DMS 273 (cell line): ENCODE measurements around the gene FLRT1.

Source experiments
- DNase-seq: peaks from one replicate; lab custom pipeline; 2025; ENCODE audit not compliant: unreplicated experiment; lab: John Stamatoyannopoulos, UW

FLRT1 gene

DNA sequence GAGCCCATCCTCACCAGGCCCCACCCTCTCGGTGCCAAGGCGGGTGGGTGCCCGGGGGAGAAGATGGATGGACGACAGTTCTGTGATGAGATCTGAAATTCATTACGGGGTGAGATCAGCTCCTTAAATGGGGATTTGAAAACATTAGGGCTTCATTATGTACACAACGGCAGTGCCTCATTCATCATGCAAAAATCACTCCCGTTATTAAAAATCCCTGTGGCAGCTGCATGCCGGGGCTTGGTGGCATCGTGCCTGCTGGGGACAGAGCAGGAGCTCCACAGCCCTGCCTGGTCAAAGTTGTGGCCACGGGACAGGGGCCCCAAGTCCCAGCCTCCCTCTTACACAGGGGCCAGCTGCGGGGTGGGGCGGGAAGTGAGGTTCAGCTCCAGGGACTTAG, 29.3 kb upstream of the FLRT1 start:
- DNase-seq, result no peak

DNA sequence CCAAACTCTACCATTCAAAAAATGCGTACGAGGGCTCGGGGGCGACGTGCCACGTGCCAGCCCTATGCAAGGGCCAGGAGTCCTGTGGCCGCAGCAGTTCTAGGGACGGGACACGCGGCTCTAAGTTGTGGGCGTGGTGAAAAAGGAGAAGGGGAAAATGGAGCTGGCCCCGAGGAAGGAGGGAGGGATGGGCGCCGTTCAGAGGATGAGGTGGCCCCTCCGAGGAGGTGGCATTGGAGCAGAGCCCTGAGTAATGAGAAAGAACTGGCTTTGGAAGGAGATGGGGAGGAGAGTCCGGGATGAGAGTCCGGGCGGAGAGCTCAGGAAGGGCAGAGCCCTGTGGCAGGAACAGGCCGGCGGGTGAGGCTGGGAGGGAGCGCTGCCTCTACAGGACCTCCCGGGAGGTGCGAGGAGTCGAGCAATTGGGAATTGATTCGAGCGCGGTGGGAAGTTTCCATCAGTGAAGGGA, 28.5 kb upstream of the FLRT1 start:
- peak; percentile 44 for DNase-seq

DNA sequence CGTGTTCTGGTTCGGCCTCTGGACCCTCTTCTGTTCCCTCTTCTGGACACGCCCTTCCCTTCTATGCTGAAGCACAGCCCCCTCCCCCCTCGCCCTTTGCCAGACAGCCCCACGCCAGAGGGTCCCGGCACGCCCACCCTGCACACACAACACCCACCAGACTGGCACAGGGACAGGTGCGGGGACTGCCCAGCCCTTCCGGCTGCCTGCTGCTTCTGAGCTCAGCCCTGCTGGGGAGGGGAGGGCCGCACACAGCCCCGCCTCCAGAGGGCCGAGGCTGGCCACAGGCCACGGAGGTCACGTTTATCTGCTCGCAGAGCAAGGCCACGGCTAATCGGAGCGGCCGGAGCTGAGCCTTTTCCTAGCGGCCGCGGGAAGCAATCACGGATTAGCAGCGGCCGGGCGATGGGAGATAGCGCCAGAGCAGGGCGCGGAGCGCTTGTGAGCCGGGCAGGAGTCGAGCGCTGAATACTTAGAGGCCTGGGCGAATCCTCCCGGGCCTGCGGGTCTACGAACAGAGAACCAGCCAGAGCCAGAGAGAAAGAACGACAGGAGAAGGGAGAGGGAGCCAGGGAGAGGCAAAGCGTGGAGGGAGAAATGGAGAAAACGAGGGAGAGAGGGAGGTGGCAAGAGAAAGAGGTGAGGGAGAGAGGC, 28.0 kb upstream of the FLRT1 start:
- no peak for DNase-seq

DNA sequence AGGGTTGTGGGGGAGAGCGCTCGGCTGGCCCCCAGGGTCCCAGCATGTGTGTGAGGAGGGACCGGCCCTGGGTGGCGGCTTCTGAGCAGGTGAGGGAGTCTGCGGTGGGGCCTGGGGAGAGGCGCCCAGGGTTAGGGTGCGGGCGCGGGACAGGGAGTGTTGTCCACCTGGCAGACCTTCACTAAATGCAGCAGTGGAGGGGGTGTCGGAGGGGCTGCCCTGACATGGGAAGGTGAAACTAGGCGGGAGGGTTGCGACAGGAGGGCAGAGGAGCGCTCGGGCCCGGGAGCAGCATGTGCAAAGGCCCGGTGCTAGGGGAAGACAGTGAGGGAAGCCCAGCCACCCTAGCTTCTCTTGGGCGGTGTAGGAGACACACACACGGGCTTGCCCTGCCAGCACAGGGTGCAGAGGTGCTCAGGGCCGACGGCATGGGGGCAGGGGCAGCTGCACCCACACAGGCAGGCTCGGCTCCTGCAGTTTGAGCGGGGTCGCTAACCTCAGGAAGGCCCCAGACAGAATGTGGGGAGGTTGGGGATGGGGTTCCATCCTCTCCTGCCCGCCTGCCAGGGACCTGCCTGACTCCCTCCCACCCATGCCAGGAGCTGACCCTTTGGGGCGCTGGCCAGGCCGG, 27.3 kb upstream of the FLRT1 start:
- DNase-seq, result no peak

DNA sequence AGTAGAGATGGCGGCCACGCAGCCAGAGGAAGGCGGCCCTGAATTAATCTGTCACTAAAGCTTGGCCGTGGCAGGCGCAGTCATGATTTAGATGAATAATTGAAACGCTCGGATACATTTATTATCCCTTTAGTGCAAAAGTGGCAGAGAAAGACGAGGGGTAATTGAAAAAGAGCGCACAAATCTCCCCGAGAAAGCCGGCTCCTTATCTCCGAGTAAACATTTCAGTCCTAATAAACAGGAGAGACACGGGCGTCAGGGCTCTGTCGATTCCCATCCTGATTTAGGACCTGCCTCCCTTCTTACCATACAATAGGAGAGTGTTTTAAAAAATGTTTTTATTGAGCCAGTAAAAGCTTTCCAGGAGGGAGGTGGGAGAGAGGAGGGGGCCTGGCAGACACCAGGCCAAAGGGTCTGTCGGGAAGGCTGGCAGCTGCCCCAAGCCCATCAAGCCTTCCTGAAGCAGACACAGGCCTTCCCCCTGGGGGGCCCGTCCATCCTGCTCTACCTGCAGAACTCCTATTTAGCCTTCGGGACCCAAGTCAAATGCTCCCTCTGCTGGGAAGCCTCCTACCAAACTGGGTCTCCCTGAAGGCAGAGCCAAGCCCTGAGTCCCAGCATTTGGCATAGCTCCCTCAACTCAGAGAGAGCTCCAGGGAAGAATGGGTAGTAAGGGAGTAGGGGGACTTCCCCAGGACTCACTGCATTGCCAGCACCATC, 26.7 kb upstream of the FLRT1 start:
- DNase-seq, result no peak

DNA sequence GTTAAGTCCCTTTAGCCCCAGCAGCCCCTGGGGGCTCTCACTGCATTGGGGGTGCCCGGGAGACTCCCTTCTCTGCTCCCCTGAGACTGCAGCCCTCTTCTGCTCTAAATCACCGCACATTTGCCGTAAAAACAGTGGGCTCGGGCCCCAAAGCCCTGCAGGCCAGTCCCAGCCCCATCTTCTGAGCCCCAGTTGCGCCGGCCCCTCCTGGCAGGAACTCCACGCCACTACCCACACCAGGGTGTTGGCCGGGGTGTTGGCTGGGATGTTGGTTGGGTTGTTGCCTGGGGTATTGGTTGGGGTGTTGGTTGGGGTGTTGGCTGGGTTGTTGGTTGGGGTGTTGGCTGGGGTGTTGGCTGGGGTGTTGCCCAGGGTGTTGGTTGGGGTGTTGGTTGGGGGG, 26.0 kb upstream of the FLRT1 start:
- no peak for DNase-seq

DNA sequence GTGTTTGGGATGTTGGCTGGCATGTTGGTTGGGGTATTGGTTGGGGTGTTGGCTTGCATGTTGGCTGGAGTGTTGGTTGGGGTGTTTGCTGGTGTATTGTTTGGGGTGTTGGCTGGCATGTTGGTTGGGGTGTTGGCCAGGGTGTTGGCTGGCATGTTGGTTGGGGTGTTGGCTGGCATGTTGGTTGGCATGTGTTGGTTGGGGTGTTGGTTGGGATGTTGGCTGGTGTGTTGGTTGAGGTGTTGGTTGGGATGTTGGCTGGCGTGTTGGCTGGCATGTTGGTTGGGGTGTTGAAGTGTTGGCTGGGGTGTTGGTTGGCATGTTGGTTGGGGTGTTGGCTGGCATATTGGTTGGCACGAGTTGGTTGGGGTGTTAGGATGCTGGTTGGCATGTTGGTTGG, 24.9 kb upstream of the FLRT1 start:
- no peak for DNase-seq

DNA sequence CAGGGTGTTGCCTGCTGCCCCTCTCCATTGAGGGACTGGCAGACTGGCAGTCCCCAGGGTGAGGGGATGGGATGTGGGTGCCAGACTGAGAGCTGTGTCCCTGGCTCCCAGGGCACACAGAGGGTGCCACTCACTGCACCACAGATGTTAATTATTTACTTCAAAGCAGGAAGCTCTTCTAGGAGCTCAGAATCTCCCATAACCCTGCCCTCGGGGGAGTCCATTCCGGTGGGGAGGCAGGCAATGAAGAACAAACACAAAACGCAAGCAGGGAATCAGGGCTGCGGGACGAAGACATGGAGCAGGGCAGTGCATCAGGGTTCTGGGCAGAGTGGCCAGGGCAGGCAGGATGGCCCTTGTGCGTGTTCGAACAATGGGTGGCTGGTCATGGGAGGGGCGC, 24.4 kb upstream of the FLRT1 start:
- no peak for DNase-seq

DNA sequence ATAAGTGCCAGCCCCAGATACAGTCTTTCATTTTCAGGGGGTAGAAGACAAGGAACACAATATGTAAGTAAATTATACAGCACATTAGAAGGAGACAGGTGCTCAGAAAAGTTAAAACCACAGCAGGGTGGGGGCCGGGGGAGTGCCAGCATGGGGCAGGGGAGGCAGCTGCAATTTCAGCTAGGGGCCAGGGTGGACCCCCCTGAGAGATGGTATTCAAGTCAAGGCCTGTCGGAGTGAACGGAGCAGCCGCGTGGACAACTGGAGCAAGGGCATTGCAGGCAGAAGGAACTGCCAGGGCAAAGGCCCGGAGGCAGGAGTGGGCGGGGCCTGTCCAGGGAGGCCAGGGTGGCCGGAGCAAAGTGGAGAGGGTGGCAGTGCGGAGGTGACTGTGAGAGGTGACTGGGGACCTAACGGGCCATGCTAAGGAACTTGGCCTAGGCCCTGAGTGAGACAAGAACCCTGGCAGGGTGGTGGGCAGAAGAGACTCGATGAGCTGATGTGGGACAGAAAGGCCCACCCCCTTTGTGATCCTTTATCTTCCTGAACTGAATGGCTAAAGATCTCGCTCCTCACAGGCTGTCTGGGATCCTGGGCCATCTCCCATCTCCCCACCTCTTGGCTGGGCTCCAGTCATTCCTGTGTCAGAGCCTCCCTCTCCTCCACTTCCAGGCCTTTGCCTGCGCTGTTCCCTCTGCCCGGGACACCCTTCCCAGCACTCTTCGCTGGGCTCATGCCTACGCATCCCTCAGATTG, 22.4 kb upstream of the FLRT1 start:
- DNase-seq, result peak; percentile 34

DNA sequence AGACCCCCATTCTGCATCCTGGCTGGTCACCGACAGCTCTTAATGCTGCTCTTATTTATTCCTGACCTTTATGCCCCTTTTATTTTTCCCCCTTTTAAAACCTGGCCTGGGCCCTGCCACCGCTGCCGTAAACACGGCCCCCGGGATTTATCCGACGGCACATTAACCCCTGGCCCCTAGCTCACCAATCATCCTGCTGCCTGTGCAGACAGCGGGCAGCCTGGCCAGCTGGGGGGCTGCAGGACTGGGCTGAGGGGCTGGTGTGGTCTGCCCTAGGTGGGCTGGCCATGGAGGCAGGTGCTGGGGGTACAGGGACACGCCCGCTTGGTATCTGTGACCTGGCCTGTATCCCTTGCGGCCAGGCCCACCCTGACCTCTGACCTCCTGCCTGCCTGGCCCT, 21.4 kb upstream of the FLRT1 start:
- no peak for DNase-seq

DNA sequence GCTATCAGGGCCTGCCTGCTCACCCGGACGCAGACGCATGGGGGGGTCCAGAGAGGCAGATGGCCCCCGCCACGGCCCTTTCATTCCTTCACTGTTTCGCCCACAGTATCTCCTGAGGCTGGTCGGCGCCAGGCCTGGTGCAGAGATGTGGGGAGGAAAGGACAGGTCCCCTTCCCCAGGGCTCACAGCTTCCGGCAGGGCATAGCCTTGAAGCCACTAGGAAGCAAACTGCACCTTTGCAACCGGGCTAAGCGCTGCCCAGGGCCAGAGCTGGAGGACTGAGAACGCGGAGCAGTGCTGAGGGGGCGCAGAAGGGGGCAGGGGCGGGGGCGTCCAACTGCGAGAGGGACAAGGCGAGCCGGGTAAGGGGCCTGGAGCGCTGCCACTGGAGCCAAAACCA, 20.2 kb upstream of the FLRT1 start:
- no peak for DNase-seq

DNA sequence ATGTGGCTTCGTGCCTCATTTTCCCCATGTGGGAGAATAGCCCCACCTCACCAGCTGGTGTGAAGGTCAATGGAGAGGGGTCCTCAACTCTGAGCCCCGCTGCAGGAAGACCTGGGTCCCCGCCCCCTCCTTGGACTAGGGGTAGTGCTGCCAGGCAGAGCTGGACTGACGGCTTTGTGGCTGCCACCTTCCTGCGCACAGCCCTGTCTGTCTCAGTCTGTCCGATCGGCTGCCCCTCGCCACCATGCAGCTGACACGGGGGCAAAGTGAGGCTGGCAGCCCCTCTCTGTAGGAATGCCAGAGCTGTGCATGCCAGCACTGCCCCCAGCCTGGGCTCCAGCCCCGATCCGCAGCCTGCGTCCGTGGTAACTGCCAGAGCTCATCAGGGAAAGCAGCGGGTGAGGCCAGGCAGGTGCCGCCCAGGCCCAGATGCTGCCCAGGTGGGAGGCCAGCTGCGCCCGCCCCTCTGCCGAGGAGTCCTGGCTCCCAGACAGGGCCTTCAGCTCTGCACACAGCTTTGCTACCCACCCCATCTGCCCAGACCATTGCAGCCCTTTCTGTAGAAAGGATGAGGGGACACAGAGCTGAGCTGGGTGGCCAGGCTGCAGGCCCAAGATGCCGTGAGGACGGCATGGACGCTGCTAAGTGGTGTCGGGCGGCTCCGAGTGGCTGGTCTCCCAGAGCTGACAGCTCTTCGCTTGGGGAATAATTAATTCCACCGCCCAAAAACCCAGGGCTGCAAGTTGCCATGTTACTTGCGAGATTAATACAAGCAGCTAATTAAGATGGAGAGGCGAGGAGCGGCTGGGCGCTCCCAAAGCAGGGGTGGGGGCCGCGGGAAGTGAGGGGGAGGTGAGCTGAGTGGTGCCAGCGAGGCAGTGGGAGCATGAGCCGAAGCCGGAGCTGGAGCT, 19.5 kb upstream of the FLRT1 start:
- peak; percentile 88 for DNase-seq

DNA sequence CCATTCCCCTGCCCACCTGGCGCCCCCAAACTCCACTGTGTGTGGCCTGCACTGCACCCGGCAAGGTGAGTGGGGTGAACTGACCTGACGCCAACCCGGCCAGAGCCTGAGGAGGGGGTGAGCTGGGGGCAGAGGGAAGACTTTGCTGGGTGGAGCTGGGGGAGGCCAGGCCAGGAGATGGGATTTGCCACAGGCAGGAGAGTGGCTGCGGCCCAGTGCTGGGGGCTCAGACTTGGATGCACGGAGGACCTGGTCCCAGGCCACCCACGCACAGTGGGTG, 17.8 kb upstream of the FLRT1 start:
- no peak for DNase-seq

DNA sequence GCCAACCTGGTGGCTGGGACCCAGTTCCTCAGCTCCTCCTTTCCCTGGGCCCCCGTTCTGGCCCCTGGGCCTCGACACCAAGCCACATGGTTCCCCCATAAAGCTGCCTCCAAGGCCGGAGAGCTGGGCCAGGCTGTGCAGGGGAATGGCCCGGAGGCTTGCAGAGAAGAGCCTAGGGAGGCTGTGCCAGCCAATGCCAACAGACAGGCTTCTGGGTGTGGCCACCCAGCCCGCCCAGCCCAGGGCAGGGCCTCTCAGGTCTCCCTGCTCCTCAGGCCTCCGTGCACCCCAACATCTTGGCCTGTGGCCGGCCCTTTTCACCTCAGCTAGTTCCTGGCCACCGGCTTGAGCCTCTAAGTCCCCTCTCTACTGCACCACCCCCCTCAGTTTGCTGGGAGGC, 17.4 kb upstream of the FLRT1 start:
- DNase-seq, result peak; percentile 53

DNA sequence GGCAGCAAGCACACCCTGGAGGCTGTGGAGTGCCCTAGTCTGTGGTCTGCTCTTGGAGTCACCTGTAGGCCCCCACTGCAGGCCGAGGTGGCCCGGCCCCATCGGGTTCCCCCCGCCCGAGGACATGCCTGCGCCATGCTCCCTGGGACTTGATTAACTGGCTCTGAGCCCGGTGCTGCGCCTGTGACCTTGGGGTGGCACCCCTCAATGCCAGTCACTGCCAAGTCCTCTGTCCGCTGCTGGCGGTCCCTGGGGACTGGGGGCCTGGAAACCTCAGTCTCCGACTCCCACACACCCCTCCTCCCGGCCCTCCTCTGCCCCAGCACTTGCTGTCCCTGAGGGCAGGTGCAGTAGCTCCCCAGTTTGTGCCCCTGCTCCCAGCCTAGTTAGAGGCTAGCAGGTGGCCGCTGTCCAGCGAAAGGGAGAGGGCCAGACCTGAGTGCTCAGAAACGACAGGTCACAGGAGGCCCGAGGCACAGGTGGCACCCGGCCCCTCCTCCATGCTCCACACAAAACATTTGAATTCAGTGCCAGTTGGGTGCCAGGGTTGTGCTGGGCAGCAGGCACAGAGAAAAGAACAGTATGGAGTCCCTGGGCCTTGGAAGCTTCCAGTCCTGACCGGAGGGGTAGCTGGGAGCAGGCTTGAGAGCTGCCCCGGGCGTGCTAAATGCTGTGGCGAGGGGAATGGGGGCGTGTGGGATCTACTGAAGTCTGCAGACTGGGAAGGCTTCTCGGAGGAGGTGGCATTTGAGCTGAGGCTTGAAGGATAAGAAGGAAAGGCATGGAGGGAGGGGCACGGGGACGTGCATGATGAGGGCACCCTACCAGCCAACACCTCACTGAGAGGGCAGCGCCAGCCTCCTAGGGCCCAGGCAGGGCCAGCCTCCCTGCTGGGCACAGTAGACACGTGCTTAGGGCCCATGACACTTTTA, 16.4 kb upstream of the FLRT1 start:
- no peak for DNase-seq

DNA sequence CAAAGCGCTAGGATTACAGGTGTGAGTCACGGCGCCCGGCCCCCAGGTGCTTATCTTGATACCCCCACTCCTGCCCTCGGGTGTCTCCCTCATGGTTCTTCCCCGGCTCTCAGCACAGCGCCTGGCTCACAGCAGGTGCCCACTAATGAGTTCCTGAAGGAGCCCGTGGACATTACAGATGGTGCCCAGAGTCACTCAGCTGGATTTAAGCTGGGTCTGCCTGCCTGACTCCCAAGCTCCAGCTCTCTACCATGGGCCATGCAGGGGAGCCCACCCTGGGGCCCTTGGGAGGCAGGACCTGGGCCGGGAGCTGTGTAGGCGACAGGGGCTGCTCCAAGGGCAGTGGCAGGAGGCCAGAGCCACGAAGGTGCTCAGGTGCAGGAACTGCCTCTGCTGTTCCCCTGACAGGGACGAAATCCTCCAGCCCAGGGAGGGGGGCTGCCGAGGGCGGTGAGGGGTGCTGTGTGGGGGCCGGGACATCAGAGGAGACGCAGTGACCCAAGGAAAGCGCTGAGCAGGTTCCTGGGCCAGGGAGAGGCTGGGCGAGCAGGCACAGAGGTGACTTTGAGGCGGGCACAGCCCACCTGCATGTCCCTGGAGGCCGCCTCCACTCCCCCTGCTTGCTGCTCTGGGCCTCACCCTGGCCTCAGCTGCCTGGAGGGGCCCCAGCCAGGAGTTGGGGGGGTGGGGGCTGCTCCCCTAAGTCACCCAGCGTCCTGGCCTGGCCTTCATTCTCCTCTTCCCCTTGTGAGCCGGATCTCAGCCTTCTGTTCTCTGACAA, 14.6 kb upstream of the FLRT1 start:
- DNase-seq, result peak; percentile 30

DNA sequence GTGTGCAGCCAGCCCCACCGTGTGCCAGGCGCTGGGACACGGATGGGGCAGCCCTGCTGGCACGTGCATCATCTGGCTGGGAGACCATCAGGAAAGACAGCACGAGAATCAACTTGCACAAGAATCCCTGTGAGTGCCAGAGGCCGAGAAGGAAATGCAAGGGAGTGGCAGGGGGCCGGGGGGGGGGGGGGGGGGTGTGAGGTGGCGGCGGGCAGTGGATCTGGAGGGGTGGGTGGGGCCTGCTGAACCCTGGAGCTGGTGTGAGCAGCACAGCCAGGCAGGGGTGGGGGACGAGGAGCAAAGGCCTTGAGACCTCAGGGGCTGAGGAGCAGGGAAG, 14.0 kb upstream of the FLRT1 start:
- peak; percentile 68 for DNase-seq

DNA sequence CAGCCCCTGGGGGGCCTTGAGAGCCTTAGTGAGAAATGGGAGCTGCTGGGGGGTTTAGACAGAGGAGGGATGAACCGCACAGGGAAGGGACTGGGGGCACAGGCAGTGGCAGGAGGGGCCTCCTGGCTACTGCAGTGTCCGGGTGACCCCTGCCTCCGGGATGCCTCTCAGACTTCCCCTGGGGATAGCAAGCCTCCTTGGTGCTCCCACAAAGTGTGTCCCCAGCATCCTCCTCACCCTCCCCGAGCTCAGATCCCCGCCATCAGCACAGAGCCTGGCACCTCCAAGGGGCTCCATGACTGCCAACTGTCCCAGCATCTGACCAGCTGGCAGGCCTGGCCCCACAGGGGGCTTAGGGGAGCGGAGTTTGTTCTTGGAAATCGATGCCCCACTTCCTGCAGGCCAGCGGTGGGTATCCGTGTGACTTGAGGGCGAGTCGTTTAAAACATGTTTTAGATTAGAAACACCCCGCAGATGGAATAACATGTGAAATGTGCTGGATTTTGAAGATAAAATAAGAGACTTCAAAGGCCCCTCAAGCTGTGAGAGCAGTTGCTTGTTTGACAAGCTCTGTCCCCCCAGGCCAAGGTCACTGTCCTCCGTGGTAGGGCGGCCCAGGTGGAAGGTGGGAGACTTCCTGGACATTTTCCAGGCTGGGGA, 13.5 kb upstream of the FLRT1 start:
- peak; percentile 35 for DNase-seq
